ENCODE measurements around the gene SH3D19.

Gene SH3D19

DNA sequence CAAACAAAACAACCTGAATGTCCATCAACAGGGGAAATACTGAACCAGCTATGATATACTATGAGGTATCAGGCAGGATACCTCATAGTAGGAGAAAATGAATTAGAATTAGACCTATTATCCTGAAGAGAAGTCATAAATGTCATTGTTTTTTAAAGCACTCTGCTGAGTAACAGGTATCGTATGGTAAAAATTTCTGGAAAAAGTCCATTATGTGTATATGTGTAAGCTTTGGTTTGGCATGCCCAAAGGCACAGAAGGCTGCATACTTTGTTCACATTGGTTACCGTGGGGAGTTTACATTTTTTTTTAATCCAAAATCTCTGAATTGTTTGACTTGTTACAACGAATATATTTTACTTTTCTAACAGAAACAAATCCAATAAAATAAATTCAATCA is 155.5 kb downstream of the SH3D19 start:
- Histone ChIP-seq H3K27ac (ENCODE audit: low read length) (no peak overlapping the region), H3K9ac (ENCODE audit: low read length) (no peak overlapping the region), H3K79me2 (ENCODE audit: low read length) (no peaks in the 10 kb centered on the region), H3K4me3 (ENCODE audit: low read length) (no peak overlapping the region), H3K27me3 (ENCODE audit: low read depth, low read length) (no peaks in the 10 kb centered on the region), H2AFZ (ENCODE audit: low read depth, low read length) (no peak overlapping the region), H3K36me3 (replicated peaks; ENCODE audit: low read depth, low read length) (no peaks in the 10 kb centered on the region), H3K4me1 (ENCODE audit: low read length) (no peaks in the 10 kb centered on the region), H4K20me1 (ENCODE audit: insufficient read depth, low read length) (no peaks in the 10 kb centered on the region), H3K9me3 (ENCODE audit: insufficient read depth, low read length) (no peaks in the 10 kb centered on the region), H3K4me2 (ENCODE audit: low read length) (no peak overlapping the region)
- TF ChIP-seq EZH2phosphoT487 (IDR thresholded peaks at IDR 0.05; ENCODE audit: low read depth) (no peak), CTCF (IDR thresholded peaks at IDR 0.05; ENCODE audit: low read depth, low read length) (no peak)

DNA sequence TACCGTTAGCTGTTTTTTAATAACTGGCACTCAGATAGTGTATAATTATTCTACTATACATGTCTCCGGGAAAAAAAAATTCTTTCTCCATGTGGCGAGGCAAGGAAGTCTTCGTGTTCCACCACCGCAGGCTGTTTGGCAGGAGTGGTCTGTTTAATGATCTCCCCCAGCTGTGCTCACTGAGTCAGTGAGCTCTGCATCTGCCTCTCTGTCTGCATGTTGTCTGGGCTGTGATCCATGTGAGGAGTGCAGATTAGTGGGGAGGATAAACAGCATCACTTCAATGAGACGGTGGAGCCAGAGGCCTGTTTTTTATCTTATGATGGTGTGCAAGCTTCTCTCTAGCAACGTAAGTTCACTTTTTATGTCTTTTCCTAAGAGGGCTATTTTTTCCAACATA is 156.2 kb downstream of the SH3D19 start:
- no peak overlapping the region for H3K9ac ChIP-seq (ENCODE audit: low read length)
- H2AFZ ChIP-seq (ENCODE audit: low read depth, low read length) = no peak overlapping the region
- no peaks in the 10 kb centered on the region for H3K9me3 ChIP-seq (ENCODE audit: insufficient read depth, low read length)
- no peak overlapping the region for H3K27ac ChIP-seq (ENCODE audit: low read length)
- no peaks in the 10 kb centered on the region for H3K27me3 ChIP-seq (ENCODE audit: low read depth, low read length)
- no peak overlapping the region for H3K4me3 ChIP-seq (ENCODE audit: low read length)
- H4K20me1 ChIP-seq (ENCODE audit: insufficient read depth, low read length) = no peaks in the 10 kb centered on the region
- TF ChIP-seq EZH2phosphoT487 (IDR thresholded peaks at IDR 0.05; ENCODE audit: low read depth) = no peak
- TF ChIP-seq CTCF (IDR thresholded peaks at IDR 0.05; ENCODE audit: low read depth, low read length) = no peak
- H3K4me2 ChIP-seq (ENCODE audit: low read length) = no peak overlapping the region
- no peaks in the 10 kb centered on the region for H3K4me1 ChIP-seq (ENCODE audit: low read length)
- no peaks in the 10 kb centered on the region for H3K36me3 ChIP-seq (replicated peaks; ENCODE audit: low read depth, low read length)
- no peaks in the 10 kb centered on the region for H3K79me2 ChIP-seq (ENCODE audit: low read length)

DNA sequence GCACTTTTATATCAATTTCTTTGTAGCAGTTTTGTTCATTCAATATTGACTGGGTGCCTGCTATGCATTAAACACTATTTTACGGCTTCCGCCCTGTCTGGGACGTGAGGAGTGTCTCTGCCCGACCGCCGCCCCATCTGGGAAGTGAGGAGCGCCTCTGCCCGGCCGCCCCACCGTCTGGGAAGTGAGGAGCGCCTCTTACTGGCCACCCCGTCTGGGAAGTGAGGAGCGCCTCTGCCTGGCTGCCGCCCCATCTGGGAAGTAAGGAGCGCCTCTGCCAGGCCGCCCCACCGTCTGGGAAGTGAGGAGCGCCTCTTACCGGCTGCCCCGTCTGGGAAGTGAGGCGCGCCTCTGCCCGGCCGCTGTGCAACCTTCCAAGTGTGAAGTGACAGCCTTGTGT is 157.8 kb downstream of the SH3D19 start:
- Histone ChIP-seq H4K20me1 (ENCODE audit: insufficient read depth, low read length) (no peaks in the 10 kb centered on the region), H3K4me1 (ENCODE audit: low read length) (no peaks in the 10 kb centered on the region), H3K4me2 (ENCODE audit: low read length) (no peak overlapping the region), H3K36me3 (replicated peaks; ENCODE audit: low read depth, low read length) (no peaks in the 10 kb centered on the region), H3K9me3 (ENCODE audit: insufficient read depth, low read length) (no peaks in the 10 kb centered on the region), H3K4me3 (ENCODE audit: low read length) (no peak overlapping the region), H3K9ac (ENCODE audit: low read length) (no peak overlapping the region), H3K27me3 (ENCODE audit: low read depth, low read length) (no peaks in the 10 kb centered on the region), H3K27ac (ENCODE audit: low read length) (no peak overlapping the region), H2AFZ (ENCODE audit: low read depth, low read length) (no peak overlapping the region), H3K79me2 (ENCODE audit: low read length) (no peaks in the 10 kb centered on the region)
- TF ChIP-seq EZH2phosphoT487 (IDR thresholded peaks at IDR 0.05; ENCODE audit: low read depth) (no peak), CTCF (IDR thresholded peaks at IDR 0.05; ENCODE audit: low read depth, low read length) (no peak)

GRCh38 chr4:151166636-151167035 is 158.8 kb downstream of the SH3D19 start:
- no peaks in the 10 kb centered on the region for H4K20me1 ChIP-seq (ENCODE audit: insufficient read depth, low read length)
- H3K4me1 ChIP-seq (ENCODE audit: low read length) = no peaks in the 10 kb centered on the region
- H3K4me2 ChIP-seq (ENCODE audit: low read length) = no peak overlapping the region
- no peaks in the 10 kb centered on the region for H3K9me3 ChIP-seq (ENCODE audit: insufficient read depth, low read length)
- H3K9ac ChIP-seq (ENCODE audit: low read length) = no peak overlapping the region
- no peak overlapping the region for H3K27ac ChIP-seq (ENCODE audit: low read length)
- no peaks in the 10 kb centered on the region for H3K27me3 ChIP-seq (ENCODE audit: low read depth, low read length)
- no peaks in the 10 kb centered on the region for H3K79me2 ChIP-seq (ENCODE audit: low read length)
- H2AFZ ChIP-seq (ENCODE audit: low read depth, low read length) = no peak overlapping the region
- no peak for TF ChIP-seq CTCF (IDR thresholded peaks at IDR 0.05; ENCODE audit: low read depth, low read length)
- no peak for TF ChIP-seq EZH2phosphoT487 (IDR thresholded peaks at IDR 0.05; ENCODE audit: low read depth)
- H3K4me3 ChIP-seq (ENCODE audit: low read length) = no peak overlapping the region
- no peaks in the 10 kb centered on the region for H3K36me3 ChIP-seq (replicated peaks; ENCODE audit: low read depth, low read length)

Data from OCI-LY3 (cell line).